PC-9 (cell line): ENCODE data around the gene PGPEP1. TPM values are rescaled to one million over a fixed set of nuclear protein-coding genes. Genes with fewer than 3 reads are reported as not detected.
"Not testable (repeated sequence)": the region's sequence is repeated elsewhere in the genome, so short reads cannot be mapped to it uniquely, and the experiment has no call there.

Experiments
- BruUV-seq: library from RNA; stranded (reverse); fragments of 400-500 nt; replicated peaks from 2 replicates; lab custom pipeline; 2021; lab: Mats Ljungman, UMichigan
- CTCF ChIA-PET: fragments of 300-600 bp; sonication (Branson Sonifier 250); formaldehyde crosslinking; loops from one replicate; lab custom pipeline; 2022; ENCODE audit warnings: antibody characterized with exemption; lab: Charles Lee
- POLR2A ChIA-PET: fragments of 300-600 bp; sonication (Branson Sonifier 250); formaldehyde crosslinking; loops from one replicate; lab custom pipeline; 2022; ENCODE audit warnings: antibody characterized with exemption; ENCODE audit not compliant: unreplicated experiment; lab: Charles Lee
- DNase-seq, 2 experiments: peaks; one replicate each; pipeline versions ENCODE4 v3.0.0 to v3.0.0-alpha.2; 2015 to 2022; ENCODE audit warnings: mixed read lengths in 1 of 2
- H2AFZ ChIP-seq: fragments of 200-600 bp; sonication (generic); 2 replicates; pipeline ENCODE4 v1.8.1; 2017; ENCODE audit warnings: antibody characterized with exemption
- H3F3A ChIP-seq: fragments of 200-600 bp; sonication (generic); 2 replicates; pipeline ENCODE4 v1.8.1; 2017; ENCODE audit warnings: antibody characterized with exemption, mild to moderate bottlenecking, low read depth; ENCODE audit not compliant: insufficient read depth
- H3K27ac ChIP-seq: fragments of 200-600 bp; sonication (generic); 2 replicates; pipeline ENCODE4 v1.6.1; 2016; ENCODE audit warnings: mixed run types
- H3K27me3 ChIP-seq: fragments of 200-600 bp; sonication (generic); 2 replicates; pipeline ENCODE4 v1.6.1; 2016; ENCODE audit warnings: low read depth, mixed run types; ENCODE audit not compliant: insufficient read depth
- H3K36me3 ChIP-seq: fragments of 200-600 bp; sonication (generic); 2 replicates; pipeline ENCODE4 v1.6.1; 2016; ENCODE audit warnings: low read depth, mixed run types
- H3K4me1 ChIP-seq: fragments of 200-600 bp; sonication (generic); replicated peaks from 2 replicates; pipeline ENCODE4 v1.6.1; 2016; ENCODE audit warnings: mixed run types; ENCODE audit not compliant: insufficient read depth
- H3K4me2 ChIP-seq: fragments of 200-600 bp; sonication (generic); 2 replicates; pipeline ENCODE4 v1.6.1; 2017; ENCODE audit warnings: mixed run types
- H3K4me3 ChIP-seq: fragments of 200-600 bp; sonication (generic); 2 replicates; pipeline ENCODE4 v1.6.1; 2016; ENCODE audit warnings: mixed run types
- H3K79me2 ChIP-seq: fragments of 200-600 bp; sonication (generic); 2 replicates; pipeline ENCODE4 v1.6.1; 2017; ENCODE audit warnings: low read depth, mixed run types
- H3K9me2 ChIP-seq: fragments of 200-600 bp; sonication (generic); 2 replicates; pipeline ENCODE4 v1.8.1; 2017; ENCODE audit warnings: mild to moderate bottlenecking; ENCODE audit not compliant: insufficient read depth
- H3K9me3 ChIP-seq: fragments of 200-600 bp; sonication (generic); 2 replicates; pipeline ENCODE4 v1.8.1; 2016; ENCODE audit warnings: low read depth; ENCODE audit not compliant: insufficient read depth
- H4K20me1 ChIP-seq: fragments of 200-600 bp; sonication (generic); 2 replicates; pipeline ENCODE4 v1.8.1; 2017; ENCODE audit not compliant: insufficient read depth
- CTCF ChIP-seq: fragments of 200-600 bp; sonication (generic); conservative IDR thresholded peaks from 2 replicates; pipeline ENCODE4 v1.6.1; 2017; ENCODE audit warnings: mixed run types, antibody characterized with exemption, mild to moderate bottlenecking, moderate library complexity
- EZH2 ChIP-seq: fragments of 200-600 bp; sonication (generic); IDR thresholded peaks from 2 replicates; pipeline ENCODE4 v1.8.0; 2017; ENCODE audit warnings: antibody characterized with exemption, low read depth
- intact Hi-C: fragments of 100-400 bp; cut with micrococcal nuclease; formaldehyde crosslinking; loops from one replicate; pipeline ENCODE4 v1.10.0; 2022; ENCODE audit not compliant: unreplicated experiment
- total RNA-seq: library from RNA; stranded (reverse); gene quantifications from 2 replicates; pipeline ENCODE4 v1.2.3, GENCODE V29; 2021

Gene PGPEP1
- total RNA-seq, 1 experiment from 2014 or later = 53.6 TPM

GRCh38 chr19:18321734-18322102, 18.7 kb upstream of the PGPEP1 start:
- Histone ChIP-seq H2AFZ (no peak overlapping the region), H4K20me1 (no peaks in the 10 kb centered on the region; the same call in 1 of the 2 replicates), H3F3A (peaks cover 30% of the 10 kb centered on the region; the same call in 1 of the 2 replicates), H3K36me3 (no peaks in the 10 kb centered on the region; the same call in 1 of the 2 replicates), H3K4me1 (peaks cover 37% of the 10 kb centered on the region), H3K79me2 (peaks cover 54% of the 10 kb centered on the region), H3K27me3 (no peaks in the 10 kb centered on the region), H3K27ac (peak overlapping the region; percentile 42; the same call in 1 of the 2 replicates), H3K9me2 (no peaks in the 10 kb centered on the region), H3K4me3 (peak overlapping the region; percentile 76), H3K4me2 (peak overlapping the region; percentile 86), H3K9me3 (no peaks in the 10 kb centered on the region)
- TF ChIP-seq CTCF (no peak), EZH2 (no peak)
- ChIA-PET POLR2A (interaction anchor here (0.6 to 1.9 kb wide), 5 partner anchors 17 to 64 kb away, joined by 4 to 28 read pairs (median 20); partner anchors contain the start of genes GDF15 and JUND), CTCF (interaction anchor here (0.6 to 1.8 kb wide), 5 partner anchors 15 to 129 kb away, joined by 3 to 10 read pairs (median 3); partner anchors contain the start of gene MPV17L2)
- no TSS peak for BruUV-seq
- no peak for DNase-seq
- intact Hi-C loops = loop anchor here (2.0 kb wide), 1 partner anchor 17 kb away; no protein-coding TSS in a partner anchor

- no peaks in the 10 kb centered on the region for H3K9me3 ChIP-seq
- TSS peak; percentile 63 for BruUV-seq
- H3K36me3 ChIP-seq = no peaks in the 10 kb centered on the region; the same call in 1 of the 2 replicates
- ChIA-PET CTCF (interaction anchor here (0.6 to 1.8 kb wide), 9 partner anchors 16 to 974 kb away, joined by 3 to 10 read pairs (median 4); partner anchors contain the start of genes JUND and MPV17L2), POLR2A (interaction anchor here (0.6 to 1.9 kb wide), 6 partner anchors 17 to 63 kb away, joined by 3 to 28 read pairs (median 13); partner anchors contain the start of genes GDF15 and JUND)
- peaks cover 36% of the 10 kb centered on the region; the same call in 1 of the 2 replicates for H3F3A ChIP-seq
- no peak for DNase-seq
- peak overlapping the region; percentile 86 for H3K4me2 ChIP-seq
- intact Hi-C loops = loop anchor here (2.0 kb wide), 1 partner anchor 18 kb away; no protein-coding TSS in a partner anchor
- H3K27me3 ChIP-seq = no peaks in the 10 kb centered on the region
- TF ChIP-seq EZH2 (no peak), CTCF (peak; percentile 62)
- H2AFZ ChIP-seq = peak overlapping the region; percentile 79
- peaks cover 54% of the 10 kb centered on the region for H3K79me2 ChIP-seq
- no peaks in the 10 kb centered on the region; the same call in 1 of the 2 replicates for H4K20me1 ChIP-seq
- peak overlapping the region; percentile 42 for H3K27ac ChIP-seq
- no peaks in the 10 kb centered on the region for H3K9me2 ChIP-seq
- peak overlapping the region; percentile 76 for H3K4me3 ChIP-seq
- peaks cover 37% of the 10 kb centered on the region for H3K4me1 ChIP-seq
These were observed 18.1 kb upstream of the PGPEP1 start for GRCh38 chr19:18322318-18322758.

GRCh38 chr19:18322759-18323460, 17.5 kb upstream of the PGPEP1 start, which contains the start of gene LSM4:
TSS of gene LSM4 (minus strand) at chr19:18323076. CDS start at chr19:18323020, 56 bp downstream.
- no peaks in the 10 kb centered on the region for H3K9me3 ChIP-seq
- peaks cover 49% of the 10 kb centered on the region for H3K79me2 ChIP-seq
- no peaks in the 10 kb centered on the region; the same call in 1 of the 2 replicates for H3K36me3 ChIP-seq
- ChIA-PET POLR2A (interaction anchor here (0.6 to 1.9 kb wide), 8 partner anchors 18 to 290 kb away, joined by 3 to 28 read pairs (median 6); partner anchors contain the start of gene JUND), CTCF (interaction anchor here (0.6 to 1.8 kb wide), 7 partner anchors 36 to 975 kb away, joined by 3 to 10 read pairs (median 5); partner anchors contain the start of gene JUND)
- peak within 1 kb of the TSS; percentile 84 for H3K27ac ChIP-seq
- peaks cover 37% of the 10 kb centered on the region for H3K4me1 ChIP-seq
- peak within 1 kb of the TSS; percentile 76 for H3K4me3 ChIP-seq
- H3F3A ChIP-seq = peaks cover 42% of the 10 kb centered on the region; the same call in 1 of the 2 replicates
- BruUV-seq = no TSS peak
- intact Hi-C loops = loop anchor here (1.0 to 2.0 kb wide), 2 partner anchors 18 to 44 kb away; no protein-coding TSS in a partner anchor
- no peak for TF ChIP-seq EZH2
- no peak for TF ChIP-seq CTCF
- H3K9me2 ChIP-seq = no peaks in the 10 kb centered on the region
- H4K20me1 ChIP-seq = no peaks in the 10 kb centered on the region; the same call in 1 of the 2 replicates
- peak within 1 kb of the TSS; percentile 94 for H3K4me2 ChIP-seq
- peak within 1 kb of the TSS; percentile 82 for H2AFZ ChIP-seq
- no peaks in the 10 kb centered on the region for H3K27me3 ChIP-seq
- peak; percentile 97 to 99 for DNase-seq

GRCh38 chr19:18324373-18324731, 16.0 kb upstream of the PGPEP1 start:
- H3K4me3 ChIP-seq, H3K9me3 ChIP-seq, BruUV-seq, DNase-seq, H3K9me2 ChIP-seq, CTCF ChIA-PET, H3K36me3 ChIP-seq, H2AFZ ChIP-seq, intact Hi-C loops, H4K20me1 ChIP-seq, H3K27me3 ChIP-seq: not testable (repeated sequence)
- Histone ChIP-seq H3K4me1 (peaks cover 43% of the 10 kb centered on the region), H3K27ac (peak overlapping the region; percentile 84; the same call in 1 of the 2 replicates), H3F3A (peaks cover 47% of the 10 kb centered on the region; the same call in 1 of the 2 replicates), H3K4me2 (peak overlapping the region; percentile 94; the same call in 1 of the 2 replicates), H3K79me2 (peaks cover 34% of the 10 kb centered on the region)
- POLR2A ChIA-PET = interaction anchor here (0.7 kb wide), 1 partner anchor 1109 kb away, joined by 15 read pairs; no protein-coding TSS in a partner anchor
